ENCODE data around the gene ADCYAP1R1. TPM values are rescaled to one million over a fixed set of nuclear protein-coding genes. Genes with fewer than 3 reads are reported as not detected.

ADCYAP1R1 gene
- total RNA-seq, 4 donors from 2014 or later: under 0.01 to 2.7 (median 1.0) TPM

DNA sequence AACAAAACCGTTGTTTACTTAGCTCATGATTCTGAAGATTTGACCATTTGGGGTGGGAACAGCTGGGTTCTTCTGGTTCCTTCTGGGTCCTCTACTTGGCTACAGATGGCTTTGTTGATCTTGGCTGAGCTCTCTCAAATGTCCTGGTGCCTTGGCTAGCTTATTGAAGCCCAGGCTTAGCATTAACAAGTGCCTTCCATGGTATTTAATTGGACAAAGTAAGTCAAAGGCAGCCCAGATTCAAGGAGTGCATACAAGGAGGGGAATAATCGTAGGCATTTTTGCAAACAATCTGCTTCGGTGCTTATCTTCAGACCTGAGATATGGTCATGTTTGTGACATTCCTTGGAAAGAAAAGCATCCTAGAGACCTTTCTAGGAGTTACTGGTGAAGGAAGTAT is 81.4 kb downstream of the ADCYAP1R1 start:
- Histone ChIP-seq H3K9me3 (no peaks in the 10 kb centered on the region), H3K27ac (no peak overlapping the region), H3K27me3 (no peaks in the 10 kb centered on the region), H3K4me1 (peaks cover 0 to 4% (median 0%) of the 10 kb centered on the region in 4 donors), H3K36me3 (no peaks in the 10 kb centered on the region), H3K4me3 (no peak overlapping the region)
- TF ChIP-seq EP300 (IDR thresholded peaks at IDR 0.05) (no peak), POLR2A (IDR thresholded peaks at IDR 0.05) (no peak)
- TF ChIP-seq, protein P1, sequence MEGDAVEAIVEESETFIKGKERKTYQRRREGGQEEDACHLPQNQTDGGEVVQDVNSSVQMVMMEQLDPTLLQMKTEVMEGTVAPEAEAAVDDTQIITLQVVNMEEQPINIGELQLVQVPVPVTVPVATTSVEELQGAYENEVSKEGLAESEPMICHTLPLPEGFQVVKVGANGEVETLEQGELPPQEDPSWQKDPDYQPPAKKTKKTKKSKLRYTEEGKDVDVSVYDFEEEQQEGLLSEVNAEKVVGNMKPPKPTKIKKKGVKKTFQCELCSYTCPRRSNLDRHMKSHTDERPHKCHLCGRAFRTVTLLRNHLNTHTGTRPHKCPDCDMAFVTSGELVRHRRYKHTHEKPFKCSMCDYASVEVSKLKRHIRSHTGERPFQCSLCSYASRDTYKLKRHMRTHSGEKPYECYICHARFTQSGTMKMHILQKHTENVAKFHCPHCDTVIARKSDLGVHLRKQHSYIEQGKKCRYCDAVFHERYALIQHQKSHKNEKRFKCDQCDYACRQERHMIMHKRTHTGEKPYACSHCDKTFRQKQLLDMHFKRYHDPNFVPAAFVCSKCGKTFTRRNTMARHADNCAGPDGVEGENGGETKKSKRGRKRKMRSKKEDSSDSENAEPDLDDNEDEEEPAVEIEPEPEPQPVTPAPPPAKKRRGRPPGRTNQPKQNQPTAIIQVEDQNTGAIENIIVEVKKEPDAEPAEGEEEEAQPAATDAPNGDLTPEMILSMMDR (IDR thresholded peaks at IDR 0.05): no peak
- DNase-seq (ENCODE audit: low spot score in 2 of 2): no peak
- WGBS, 2 donors: 76 to 88% methylated on average over 3 of the region's 3 CpGs

GRCh38 chr7:31134246-31135188 is 82.4 kb downstream of the ADCYAP1R1 start:
- 49 to 53% methylated on average over 31 of the region's 31 CpGs for WGBS, 2 donors
- no peak overlapping the region for H3K4me3 ChIP-seq
- peaks cover 0 to 4% (median 0%) of the 10 kb centered on the region in 4 donors for H3K4me1 ChIP-seq
- no peak for TF ChIP-seq EP300 (IDR thresholded peaks at IDR 0.05)
- TF ChIP-seq, protein P1 (IDR thresholded peaks at IDR 0.05): peak; percentile 51 to 77 (median 65)
- H3K27me3 ChIP-seq: no peaks in the 10 kb centered on the region
- H3K27ac ChIP-seq: no peak overlapping the region
- H3K36me3 ChIP-seq: no peaks in the 10 kb centered on the region
- H3K9me3 ChIP-seq: no peaks in the 10 kb centered on the region
- peak in 1 of 2 donors; percentile 80 for DNase-seq (ENCODE audit: low spot score in 2 of 2)

DNA sequence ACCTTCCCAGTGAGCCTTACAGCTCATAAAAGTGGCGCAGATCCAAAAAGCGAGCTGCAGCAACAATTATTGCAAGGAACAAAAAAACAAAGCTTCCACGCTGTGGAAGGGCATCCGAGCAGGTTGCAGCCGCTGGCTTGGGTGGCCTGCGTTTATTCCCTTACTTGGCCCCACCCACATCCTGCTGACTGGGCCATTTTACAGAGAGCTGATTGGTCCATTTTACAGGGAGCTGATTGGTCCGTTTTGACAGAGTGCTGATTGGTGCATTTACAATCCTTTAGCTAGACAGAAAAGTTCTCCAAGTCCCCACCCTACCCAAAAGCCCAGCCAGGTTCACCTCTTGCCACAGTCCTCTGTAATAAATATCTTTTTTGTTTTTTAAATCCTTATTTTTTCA is 85.1 kb downstream of the ADCYAP1R1 start:
- 63 to 78% methylated on average over 7 of the region's 7 CpGs for WGBS, 2 donors
- DNase-seq (ENCODE audit: low spot score in 2 of 2): no peak
- Histone ChIP-seq H3K4me1 (peaks cover 0 to 4% (median 0%) of the 10 kb centered on the region in 4 donors), H3K9me3 (no peaks in the 10 kb centered on the region), H3K36me3 (no peaks in the 10 kb centered on the region), H3K27ac (no peak overlapping the region), H3K4me3 (no peak overlapping the region), H3K27me3 (no peaks in the 10 kb centered on the region)
- TF ChIP-seq POLR2A (IDR thresholded peaks at IDR 0.05): no peak
- TF ChIP-seq, protein P1 (IDR thresholded peaks at IDR 0.05): no peak
- no peak for TF ChIP-seq EP300 (IDR thresholded peaks at IDR 0.05)

GRCh38 chr7:31145339-31145738 is 93.2 kb downstream of the ADCYAP1R1 start:
- no peak overlapping the region for H3K4me3 ChIP-seq

More at GRCh38 chr7:31145339-31145738, 93.2 kb downstream of the ADCYAP1R1 start:
- no peak for TF ChIP-seq POLR2A (IDR thresholded peaks at IDR 0.05)
- TF ChIP-seq, protein P1 (IDR thresholded peaks at IDR 0.05): no peak
- TF ChIP-seq EP300 (IDR thresholded peaks at IDR 0.05): no peak
- peaks cover 0 to 12% (median 0%) of the 10 kb centered on the region in 4 donors for H3K9me3 ChIP-seq
- H3K4me1 ChIP-seq: no peaks in the 10 kb centered on the region
- DNase-seq (ENCODE audit: low spot score in 2 of 2): no peak
- no peak overlapping the region for H3K27ac ChIP-seq
- H3K27me3 ChIP-seq: no peaks in the 10 kb centered on the region
- no peaks in the 10 kb centered on the region for H3K36me3 ChIP-seq

Measured in tibial nerve (tissue), 4 donors.